HEK293 (cell line): Measurements from ENCODE around the gene TCIRG1.

Experiments used
- CTCF ChIA-PET: fragments of 350-600 bp; formaldehyde crosslinking; extraction: SDS; loops from one replicate; lab custom pipeline; 2021; ENCODE audit warnings: antibody characterized with exemption; lab: Yijun Ruan, JAX
- POLR2A ChIA-PET: fragments of 300-600 bp; formaldehyde crosslinking; extraction: SDS; loops from one replicate; lab custom pipeline; 2020; ENCODE audit warnings: antibody characterized with exemption, inconsistent platforms; lab: Yijun Ruan, JAX
- H3K27ac ChIP-seq: fragments of 200-500 bp; sonication (Bioruptor generic); 2 replicates; pipeline ENCODE4 v1.5.1; 2014; ENCODE audit warnings: low read depth, low read length, control low read depth, inconsistent platforms; ENCODE audit errors: extremely low read depth
- H3K36me3 ChIP-seq, 2 experiments: fragments of 200-500 bp in 1 of 2; sonication (Bioruptor generic) in 1 of 2; 1 replicate in 1 of 2; 2 replicates in 1 of 2; pipeline ENCODE4 v1.5.1; 2014 to 2017; ENCODE audit warnings: inconsistent platforms in 2 of 2, low read length in 2 of 2; ENCODE audit not compliant: control insufficient read depth in 2 of 2, insufficient read depth in 1 of 2
- H3K4me1 ChIP-seq: fragments of 200-500 bp; sonication (Bioruptor generic); 2 replicates; pipeline ENCODE4 v1.5.1; 2014; ENCODE audit warnings: mild to moderate bottlenecking, low read length, inconsistent platforms; ENCODE audit not compliant: control insufficient read depth, insufficient read depth
- H3K4me3 ChIP-seq: 2 replicates; pipeline ENCODE4 v1.5.1; 2011; ENCODE audit warnings: low read depth, mild to moderate bottlenecking, control low read depth, low read length, moderate library complexity
- H3K9me3 ChIP-seq: fragments of 200-500 bp; sonication (Bioruptor generic); 2 replicates; pipeline ENCODE4 v1.5.1; 2014; ENCODE audit warnings: low read depth, low read length, inconsistent platforms; ENCODE audit not compliant: control insufficient read depth, insufficient read depth
- EGR2 ChIP-seq: fragments of 450-650 bp; formaldehyde crosslinking; IDR thresholded peaks from 2 replicates; pipeline ENCODE4 v1.5.1; 2016; ENCODE audit warnings: low read depth, missing biosample characterization, missing genetic modification characterization
- GLIS2 ChIP-seq: fragments of 450-650 bp; formaldehyde crosslinking; IDR thresholded peaks from 2 replicates; pipeline ENCODE4 v1.5.1; 2016; ENCODE audit warnings: missing biosample characterization, missing genetic modification characterization
- IKZF3 ChIP-seq: fragments of 450-650 bp; IDR thresholded peaks from 2 replicates; pipeline ENCODE4 v1.5.0; 2018; ENCODE audit warnings: missing biosample characterization, mild to moderate bottlenecking, missing genetic modification characterization, moderate library complexity
- MYNN ChIP-seq: fragments of 450-650 bp; formaldehyde crosslinking; IDR thresholded peaks from 2 replicates; pipeline ENCODE4 v1.5.1; 2016; ENCODE audit warnings: missing biosample characterization, missing genetic modification characterization, borderline replicate concordance
- PATZ1 ChIP-seq: fragments of 450-650 bp; formaldehyde crosslinking; IDR thresholded peaks from 2 replicates; pipeline ENCODE4 v1.5.1; 2016; ENCODE audit warnings: missing biosample characterization, missing genetic modification characterization
- PRDM1 ChIP-seq: fragments of 450-650 bp; formaldehyde crosslinking; IDR thresholded peaks from 2 replicates; pipeline ENCODE4; 2016; ENCODE audit warnings: missing biosample characterization, missing genetic modification characterization
- PRDM2 ChIP-seq: fragments of 450-650 bp; formaldehyde crosslinking; IDR thresholded peaks from 2 replicates; pipeline ENCODE4 v1.5.1; 2016; ENCODE audit warnings: missing biosample characterization, missing genetic modification characterization, borderline replicate concordance
- ZBTB49 ChIP-seq: fragments of 450-650 bp; formaldehyde crosslinking; IDR thresholded peaks from 2 replicates; pipeline ENCODE4 v1.5.1; 2016; ENCODE audit warnings: missing biosample characterization, missing genetic modification characterization, low read depth
- ZNF175 ChIP-seq: fragments of 450-650 bp; formaldehyde crosslinking; IDR thresholded peaks from 2 replicates; pipeline ENCODE4 v1.5.1; 2016; ENCODE audit warnings: missing biosample characterization, missing genetic modification characterization
- ZNF211 ChIP-seq: fragments of 450-650 bp; formaldehyde crosslinking; IDR thresholded peaks from 2 replicates; pipeline ENCODE4 v1.5.1; 2016; ENCODE audit warnings: low read depth, missing biosample characterization, missing genetic modification characterization
- ZNF280C ChIP-seq: fragments of 450-650 bp; formaldehyde crosslinking; IDR thresholded peaks from 2 replicates; pipeline ENCODE4 v1.5.1; 2016; ENCODE audit warnings: missing biosample characterization, missing genetic modification characterization
- ZNF324 ChIP-seq: fragments of 450-650 bp; formaldehyde crosslinking; IDR thresholded peaks from 2 replicates; pipeline ENCODE4 v1.5.1; 2016; ENCODE audit warnings: missing biosample characterization, missing genetic modification characterization
- ZNF394 ChIP-seq: fragments of 450-650 bp; formaldehyde crosslinking; IDR thresholded peaks from 2 replicates; pipeline ENCODE4 v1.5.1; 2016; ENCODE audit warnings: missing biosample characterization, missing genetic modification characterization, mild to moderate bottlenecking, moderate library complexity, borderline replicate concordance
- ZNF426 ChIP-seq: fragments of 450-650 bp; formaldehyde crosslinking; IDR thresholded peaks from 2 replicates; pipeline ENCODE4 v1.5.1; 2017; ENCODE audit warnings: missing biosample characterization, missing genetic modification characterization, mild to moderate bottlenecking, inconsistent platforms, moderate library complexity
- ZNF433 ChIP-seq: fragments of 450-650 bp; formaldehyde crosslinking; IDR thresholded peaks from 2 replicates; pipeline ENCODE4 v1.5.1; 2016; ENCODE audit warnings: missing biosample characterization, missing genetic modification characterization, low read depth
- ZNF560 ChIP-seq: fragments of 450-650 bp; formaldehyde crosslinking; IDR thresholded peaks from 2 replicates; pipeline ENCODE4 v1.5.1; 2017; ENCODE audit warnings: missing biosample characterization, missing genetic modification characterization, borderline replicate concordance
- ZNF596 ChIP-seq: fragments of 450-650 bp; IDR thresholded peaks from 2 replicates; pipeline ENCODE4 v1.5.0; 2018; ENCODE audit warnings: missing biosample characterization, mild to moderate bottlenecking, missing genetic modification characterization, moderate library complexity
- ZNF701 ChIP-seq: fragments of 450-650 bp; formaldehyde crosslinking; IDR thresholded peaks from 2 replicates; pipeline ENCODE4 v1.5.1; 2016; ENCODE audit warnings: missing biosample characterization, missing genetic modification characterization
- ZNF707 ChIP-seq: fragments of 450-650 bp; formaldehyde crosslinking; IDR thresholded peaks from 2 replicates; pipeline ENCODE4 v1.5.1; 2016; ENCODE audit warnings: missing biosample characterization, missing genetic modification characterization
- ZNF785 ChIP-seq: fragments of 450-650 bp; formaldehyde crosslinking; IDR thresholded peaks from 2 replicates; pipeline ENCODE4 v1.5.1; 2016; ENCODE audit warnings: missing biosample characterization, missing genetic modification characterization

Gene TCIRG1

GRCh38 chr11:68002938-68003845 lies 35.6 kb upstream of the TCIRG1 start:
- CTCF ChIA-PET: interaction anchor here (1.4 kb wide), 1 partner anchor 18 kb away, joined by 5 read pairs; no protein-coding TSS in a partner anchor
- Histone ChIP-seq H3K27ac (no peak overlapping the region), H3K4me3 (peak overlapping the region; percentile 48), H3K4me1 (no peaks in the 10 kb centered on the region; the same call in 1 of the 2 replicates), H3K36me3 (no peaks in the 10 kb centered on the region), H3K9me3 (no peaks in the 10 kb centered on the region)
- POLR2A ChIA-PET: interaction anchor here (1.1 kb wide), 1 partner anchor 10 kb away, joined by 3 read pairs; no protein-coding TSS in a partner anchor
- TF ChIP-seq ZNF175 (tag by site-specific recombination) (no peak), IKZF3 (tag by site-specific recombination) (no peak), MYNN (tag by site-specific recombination) (no peak), ZNF701 (tag by site-specific recombination) (no peak), ZNF785 (no peak), PRDM1 (tag by site-specific recombination) (no peak), ZNF596 (tag by site-specific recombination) (no peak), ZNF211 (tag by site-specific recombination) (no peak), ZNF707 (tag by site-specific recombination) (no peak), ZNF324 (no peak), ZBTB49 (tag by site-specific recombination) (no peak), ZNF433 (tag by site-specific recombination) (no peak), ZNF280C (tag by site-specific recombination) (no peak), ZNF426 (no peak), PRDM2 (tag by site-specific recombination) (no peak), PATZ1 (peak; percentile 14; the same call in 1 of the 2 replicates), EGR2 (tag by site-specific recombination) (no peak), ZNF394 (tag by site-specific recombination) (no peak), ZNF560 (tag by site-specific recombination) (no peak), GLIS2 (tag by site-specific recombination) (peak; percentile 48)
